HS-27A (cell line): Measurements from ENCODE around the gene RFX2.
"Not testable (repeated sequence)": the region's sequence is repeated elsewhere in the genome, so short reads cannot be mapped to it uniquely, and the experiment has no call there.

ENCODE experiments used
- DNase-seq: peaks from one replicate; pipeline ENCODE4 v3.0.0-alpha.2; 2012; ENCODE audit warnings: low read depth, missing footprints

Gene RFX2

DNA sequence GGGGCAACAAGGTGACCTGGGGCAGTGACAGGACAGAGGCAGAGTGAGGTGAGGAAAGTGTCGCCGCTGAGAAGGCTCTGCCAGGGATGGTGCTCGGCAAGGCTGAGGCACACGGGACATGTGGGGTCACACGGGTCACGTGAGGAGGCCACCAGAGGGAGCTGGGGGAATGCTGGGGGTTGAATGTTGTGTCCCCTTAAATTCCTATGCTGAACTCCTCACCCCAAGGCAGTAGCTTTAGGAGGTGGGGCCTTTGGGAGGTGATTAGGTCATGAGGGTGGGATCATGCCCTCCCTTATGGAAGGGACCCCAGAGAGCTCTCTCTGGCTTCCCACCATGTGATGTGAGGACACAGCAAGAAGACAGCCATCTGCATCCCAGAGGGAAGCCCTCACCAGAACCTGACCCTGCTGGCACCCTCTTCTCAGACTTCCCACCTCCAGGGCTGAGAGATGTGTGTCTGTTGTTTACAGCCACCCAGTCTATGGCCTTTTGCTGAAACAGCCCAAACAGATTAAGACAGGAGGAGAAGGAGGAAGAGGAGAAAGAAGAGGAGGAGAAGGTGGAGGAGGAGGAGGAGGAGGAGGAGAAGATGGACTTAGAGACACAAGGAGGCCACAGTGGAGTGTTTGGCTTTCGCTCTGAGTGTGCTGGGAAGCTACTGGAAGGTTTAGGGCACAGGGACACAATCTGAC lies 35.4 kb downstream of the RFX2 start:
- no peak for DNase-seq

DNA sequence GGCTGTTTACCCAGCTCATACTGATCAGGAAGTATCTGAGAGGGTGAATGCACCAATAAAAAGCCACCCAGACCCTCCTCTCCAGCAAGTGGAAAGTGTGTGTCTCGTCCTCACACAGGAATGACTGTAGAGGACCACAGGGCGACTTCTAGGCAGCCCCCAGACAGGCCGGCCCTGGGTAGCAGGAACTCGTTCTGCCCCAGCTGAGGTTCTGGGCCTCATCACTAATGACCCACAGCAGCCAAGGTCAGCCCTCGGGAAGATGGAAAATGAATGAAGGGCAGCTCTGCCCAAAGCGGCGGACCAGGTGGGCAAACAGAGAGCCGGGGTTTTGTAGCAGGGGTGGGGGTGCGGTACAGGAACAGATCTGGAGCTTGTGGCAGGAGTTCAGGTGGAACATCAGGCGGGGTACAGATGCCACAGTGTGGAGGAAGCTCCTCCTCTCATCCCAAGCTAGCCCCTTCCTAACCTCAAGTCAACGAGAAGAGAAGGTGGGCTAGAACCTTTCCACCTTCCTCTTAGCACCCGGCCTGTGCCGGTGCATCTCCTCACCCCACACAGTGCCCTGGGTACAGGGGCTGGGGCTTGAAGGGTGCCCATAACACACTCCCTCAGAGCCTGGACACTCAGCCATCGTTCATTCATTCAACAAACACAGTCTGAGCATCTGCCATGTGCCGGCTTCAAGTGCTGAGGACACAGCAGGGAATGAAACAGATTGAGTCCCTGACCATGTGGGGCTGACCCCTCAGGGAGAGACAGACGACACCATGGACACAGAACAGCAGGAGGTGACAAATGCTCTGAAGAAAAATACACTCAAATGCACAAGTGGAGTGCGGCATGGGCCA lies 36.2 kb downstream of the RFX2 start:
- no peak for DNase-seq

DNA sequence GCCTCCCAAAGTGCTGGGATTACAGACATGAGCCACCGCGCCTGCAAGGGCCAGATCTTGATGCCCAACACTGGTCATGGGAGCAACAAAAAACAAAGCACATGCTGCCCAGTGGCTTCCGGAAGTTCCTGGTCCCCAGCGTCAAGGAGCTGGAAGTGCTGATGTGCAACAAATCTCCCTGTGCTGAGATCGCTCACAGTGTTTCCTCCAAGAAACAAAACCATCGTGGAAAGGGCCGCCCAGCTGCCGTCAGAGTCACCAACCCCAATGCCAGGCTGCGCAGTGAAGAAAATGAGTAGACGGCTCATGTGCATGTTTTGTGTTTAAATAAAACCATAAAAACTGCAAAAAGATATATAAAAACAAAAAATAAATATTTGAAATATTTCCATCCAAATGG lies 37.1 kb downstream of the RFX2 start:
- not testable (repeated sequence) for DNase-seq

DNA sequence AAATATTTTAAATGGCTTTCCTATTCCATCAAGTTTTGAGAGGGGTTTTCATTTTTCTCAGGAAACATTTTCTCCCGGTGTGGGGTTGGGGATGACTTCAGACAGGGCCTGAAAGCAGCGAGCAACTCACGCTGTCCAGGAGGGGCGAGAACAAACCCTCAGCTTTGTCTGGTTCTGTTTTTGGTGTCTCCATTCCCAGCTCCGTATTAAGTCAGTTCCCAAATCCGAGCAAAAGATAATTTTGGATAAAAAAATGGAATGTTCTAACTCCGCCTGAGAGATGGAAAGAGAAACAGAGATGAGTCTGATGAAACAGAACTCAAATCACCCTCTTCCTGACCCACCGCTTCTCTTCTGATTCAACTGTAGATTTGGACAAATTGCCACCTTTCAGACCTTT lies 38.4 kb downstream of the RFX2 start:
- DNase-seq = no peak

DNA sequence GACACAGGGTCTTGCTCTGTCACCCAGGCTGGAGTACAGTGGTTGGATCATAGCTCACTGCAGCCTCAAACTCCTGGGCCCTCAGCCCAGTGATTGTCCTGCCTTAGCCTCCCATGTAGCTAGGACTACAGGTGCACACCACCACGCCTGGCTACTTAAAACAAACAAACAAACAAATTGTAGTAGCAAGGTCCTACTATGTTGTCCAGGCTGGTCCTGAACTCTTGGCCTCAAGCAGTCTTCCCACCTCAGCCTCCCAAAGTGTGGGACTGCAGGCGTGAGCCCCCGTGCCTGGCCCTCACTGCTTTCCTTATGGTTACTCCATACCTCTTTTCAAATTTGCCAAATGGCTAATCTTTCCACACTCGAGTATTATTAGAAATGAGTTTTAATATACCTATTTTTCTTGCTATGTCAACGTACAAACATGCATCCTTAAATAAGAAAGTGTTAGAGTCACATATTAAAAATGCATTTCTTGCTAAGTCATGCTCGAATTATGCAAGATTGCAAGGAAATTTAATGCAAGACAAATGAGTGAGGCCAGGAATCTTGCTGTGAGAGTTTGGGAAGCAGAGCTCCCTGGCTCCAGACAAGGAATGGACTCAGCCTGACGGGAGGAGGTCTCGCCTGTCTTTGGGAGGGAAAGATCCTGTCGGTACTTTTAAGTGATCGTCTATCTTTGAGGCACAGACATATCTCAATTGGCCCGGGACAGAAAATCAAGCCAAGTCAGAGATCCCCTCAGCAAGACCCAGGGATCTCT lies 39.4 kb downstream of the RFX2 start:
- no peak for DNase-seq

DNA sequence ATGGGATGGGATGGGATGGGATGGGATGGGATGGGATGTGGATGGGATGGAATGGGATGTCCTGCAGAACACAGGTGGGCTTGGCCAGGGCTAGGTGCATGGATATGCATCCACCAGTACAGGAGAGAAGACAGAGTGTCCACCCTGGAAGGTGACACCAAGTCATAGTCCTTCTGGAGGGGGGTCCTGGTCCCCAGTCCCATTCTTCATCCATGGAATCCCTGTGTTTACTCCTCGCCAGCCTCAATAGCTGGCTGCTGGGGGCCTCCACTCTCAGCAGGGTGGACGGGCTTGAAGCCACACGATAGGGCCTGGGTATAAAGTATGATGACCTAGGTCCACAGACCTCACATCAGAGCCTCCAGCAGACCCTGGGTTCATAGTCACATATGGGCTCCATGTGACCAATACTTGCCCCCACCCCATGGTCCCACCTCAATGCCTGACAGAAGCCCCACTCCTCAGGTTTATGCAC lies 40.1 kb downstream of the RFX2 start:
- DNase-seq = no peak

DNA sequence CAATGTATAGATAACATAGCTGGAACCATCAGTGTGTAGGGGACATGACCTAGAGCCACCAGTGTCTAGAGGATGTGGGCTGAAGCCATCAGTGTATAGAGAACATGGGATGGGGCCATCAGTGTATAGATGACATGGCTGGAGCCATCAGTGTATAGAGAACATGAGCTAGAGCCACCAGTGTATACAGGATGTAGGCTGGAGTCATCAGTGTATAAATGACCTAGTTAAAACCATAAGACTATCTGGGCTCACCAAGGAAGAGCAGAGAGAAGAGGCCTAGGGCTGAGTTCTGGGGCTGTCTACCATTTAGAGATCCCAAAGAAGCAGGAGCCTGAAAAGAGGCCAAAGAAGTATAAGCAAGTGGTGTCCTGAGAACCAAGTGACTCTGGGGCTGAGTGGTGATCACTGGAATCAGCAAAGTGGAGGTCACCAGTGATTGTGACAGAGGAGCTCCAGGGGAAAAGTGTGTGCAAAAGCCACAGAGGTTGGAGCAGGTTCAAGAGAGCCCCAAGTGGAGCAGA lies 41.0 kb downstream of the RFX2 start:
- no peak for DNase-seq

DNA sequence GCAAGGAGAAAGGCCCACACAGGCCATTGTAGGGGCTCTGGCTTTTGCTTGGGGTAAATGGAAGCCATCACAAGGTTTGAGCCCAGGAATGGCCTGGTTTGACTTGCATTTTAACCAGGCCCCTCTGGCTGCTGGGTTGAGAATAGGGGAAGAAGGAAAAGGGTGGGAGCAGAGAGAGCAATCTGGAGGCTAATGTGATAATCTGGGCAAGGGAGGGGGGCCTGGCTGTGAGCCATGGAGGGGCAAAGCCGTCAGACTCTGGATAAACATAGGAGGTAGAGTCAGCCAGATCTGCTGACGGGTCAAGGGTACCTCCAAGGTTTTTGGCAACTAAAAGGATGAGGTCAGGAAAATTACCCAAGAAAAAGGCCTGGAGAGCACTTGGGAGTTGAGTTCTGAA lies 41.6 kb downstream of the RFX2 start:
- no peak for DNase-seq

DNA sequence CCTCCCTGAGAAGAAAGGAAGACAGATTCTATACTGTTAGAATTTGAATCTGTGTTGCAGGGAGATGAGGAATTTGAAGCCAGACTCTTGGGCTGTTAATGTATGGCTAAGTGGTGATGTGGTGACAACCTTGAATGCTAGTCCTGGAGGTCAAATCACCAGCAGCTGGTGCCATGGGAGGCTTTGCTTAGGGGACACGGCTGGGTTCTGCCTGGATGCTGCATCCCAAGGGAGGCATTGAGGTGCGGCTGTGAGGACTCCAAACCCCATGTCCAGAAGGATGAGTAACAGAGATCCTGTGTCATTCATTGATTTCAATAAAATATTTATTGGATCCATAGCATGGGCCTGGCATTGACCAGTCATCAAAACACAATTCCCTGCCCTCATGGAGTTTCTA lies 42.3 kb downstream of the RFX2 start:
- DNase-seq = no peak

DNA sequence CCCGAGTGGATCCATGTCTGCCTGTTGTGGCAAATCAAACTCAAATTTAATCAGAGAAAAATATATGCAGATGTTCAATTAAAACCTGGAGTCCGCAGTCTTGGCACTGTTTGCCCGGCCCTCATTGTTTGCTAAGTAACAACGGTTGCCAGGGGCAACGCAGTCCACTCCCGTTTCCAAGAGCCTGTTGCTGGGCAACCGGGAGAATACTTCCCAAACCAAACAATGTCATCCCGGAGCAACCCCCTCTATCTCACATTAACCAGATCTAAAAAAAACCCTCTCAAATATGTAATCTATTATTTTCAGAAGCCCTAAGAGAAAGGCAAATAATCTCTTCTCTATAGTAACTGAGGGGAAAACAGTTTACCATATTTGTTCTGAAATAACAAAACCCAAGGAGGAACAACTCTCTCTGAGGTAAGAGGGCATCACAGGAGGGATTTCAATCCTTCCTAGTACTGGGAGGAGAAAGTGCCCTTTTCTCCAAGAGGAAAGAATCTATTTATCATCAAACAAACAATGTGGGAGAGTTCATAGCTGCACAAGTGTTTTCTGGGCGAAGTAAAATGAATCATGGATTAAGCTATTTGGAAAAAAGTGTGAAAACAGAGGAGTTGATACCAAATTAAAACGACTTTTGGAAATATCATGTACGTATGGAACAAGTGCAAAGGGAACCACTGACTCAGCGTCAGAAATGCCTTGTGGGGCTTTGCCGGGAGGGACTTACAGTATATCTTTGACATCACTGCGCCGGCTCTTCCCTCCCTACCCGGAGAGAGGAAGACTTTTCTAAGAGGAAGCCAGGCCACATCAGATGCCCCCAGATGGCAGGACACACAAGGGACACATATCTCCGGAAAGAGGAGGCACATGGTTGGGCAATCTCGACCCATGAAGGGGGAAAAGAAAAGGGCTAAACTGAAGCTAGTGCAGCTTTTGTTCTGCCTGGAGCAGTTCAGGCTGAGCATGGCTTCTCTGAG lies 43.3 kb downstream of the RFX2 start:
- DNase-seq = no peak

DNA sequence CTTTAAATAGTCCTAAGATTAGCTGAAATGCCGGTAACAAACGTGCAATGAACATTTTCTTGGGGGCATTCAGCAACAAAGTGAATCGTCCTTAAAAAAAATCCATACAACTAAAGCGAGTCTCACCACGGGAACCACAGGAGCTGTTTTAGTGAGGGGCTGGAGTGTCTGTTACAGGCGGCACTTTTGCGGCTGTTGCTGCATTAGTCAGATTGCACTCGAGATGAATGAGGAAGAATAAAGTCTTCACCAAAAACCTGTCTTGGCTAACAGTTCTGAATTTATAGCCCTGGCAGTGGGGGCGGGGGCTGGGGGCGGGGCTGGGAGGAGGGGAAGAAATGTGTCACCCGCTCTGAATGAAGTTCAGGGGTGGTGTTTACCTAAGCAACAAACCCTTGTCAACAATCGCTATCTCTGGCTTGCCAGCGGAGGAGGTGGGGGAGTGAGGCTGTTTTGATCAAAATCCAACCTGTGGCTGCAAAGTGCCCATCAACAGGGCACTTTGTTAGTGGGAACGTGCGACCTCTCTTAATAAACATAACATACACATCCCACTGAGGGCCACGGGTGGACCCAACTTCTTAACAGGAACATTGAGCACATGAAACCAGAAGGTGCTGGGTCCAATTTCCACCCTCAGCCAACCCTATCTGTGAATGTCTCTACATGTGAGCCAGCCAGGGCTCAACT lies 44.5 kb downstream of the RFX2 start:
- DNase-seq = no peak

DNA sequence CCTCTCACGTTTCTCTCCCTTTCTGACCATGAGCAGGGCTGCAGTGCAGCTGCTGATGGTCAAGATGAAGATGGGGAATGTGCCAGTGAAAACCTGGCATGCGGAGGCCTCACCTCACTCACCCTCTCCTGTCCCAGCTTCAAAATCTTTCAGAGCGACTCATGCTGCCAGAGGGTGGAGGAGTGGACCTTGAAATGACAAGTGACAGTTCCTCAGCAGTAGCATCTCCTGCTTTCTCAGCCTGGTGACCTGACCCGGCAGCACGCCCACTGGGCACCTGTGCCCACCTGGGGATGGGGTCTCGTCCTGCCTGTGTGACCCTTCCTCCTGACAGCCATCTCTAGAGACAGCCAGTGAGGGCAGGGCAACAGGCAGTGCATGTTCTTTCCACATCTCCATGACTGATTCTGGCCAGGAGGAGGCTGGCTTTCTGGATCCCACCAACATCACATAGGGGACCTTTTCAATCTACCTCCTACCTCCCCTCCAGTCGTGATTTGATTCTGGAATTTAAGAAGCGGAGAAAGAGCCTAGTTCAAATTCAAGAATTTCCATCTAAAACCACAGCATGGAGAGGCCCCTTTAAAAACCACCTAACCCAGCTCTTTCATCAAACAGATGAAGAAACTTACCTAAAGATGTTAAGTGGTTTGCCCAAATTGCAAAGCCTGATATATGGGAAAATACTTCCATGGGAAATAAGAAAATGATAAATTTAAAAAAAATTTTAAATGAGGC lies 45.8 kb downstream of the RFX2 start:
- no peak for DNase-seq

DNA sequence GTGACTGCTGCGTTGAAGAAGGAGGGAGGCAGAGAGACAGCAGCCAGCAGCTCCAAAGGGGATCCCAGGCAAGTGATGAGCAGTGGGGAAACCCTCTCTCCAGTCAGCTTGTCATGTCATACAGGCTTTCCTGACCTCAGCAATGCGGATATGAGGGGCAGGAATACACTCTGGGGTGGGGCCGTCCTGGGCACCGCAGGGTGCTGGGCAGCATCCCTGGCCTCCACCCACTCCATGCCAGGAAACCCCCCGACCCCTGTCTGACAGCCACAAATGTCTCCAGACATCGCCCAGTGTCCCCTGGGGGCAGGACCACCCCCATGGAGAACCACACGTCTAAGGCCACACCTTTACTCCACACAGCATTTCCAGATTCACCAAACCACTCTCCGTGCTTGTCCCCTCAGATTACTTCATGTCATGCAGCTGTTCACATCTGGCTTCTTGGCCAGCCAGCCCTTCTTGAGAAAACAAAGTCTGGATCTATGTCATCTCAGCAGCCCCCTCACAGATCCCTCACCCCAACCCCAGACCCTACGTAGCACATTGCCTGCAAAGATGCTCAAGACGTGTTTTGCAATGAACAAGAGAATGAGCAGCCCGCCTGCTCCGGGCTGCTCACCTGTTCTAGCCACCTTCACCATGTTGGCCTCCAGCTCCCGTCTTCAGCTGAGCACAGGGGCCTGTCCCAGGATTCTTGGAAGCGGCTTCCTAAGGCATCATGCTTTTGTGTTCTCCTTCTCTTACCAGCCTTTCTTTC lies 46.5 kb downstream of the RFX2 start:
- no peak for DNase-seq

DNA sequence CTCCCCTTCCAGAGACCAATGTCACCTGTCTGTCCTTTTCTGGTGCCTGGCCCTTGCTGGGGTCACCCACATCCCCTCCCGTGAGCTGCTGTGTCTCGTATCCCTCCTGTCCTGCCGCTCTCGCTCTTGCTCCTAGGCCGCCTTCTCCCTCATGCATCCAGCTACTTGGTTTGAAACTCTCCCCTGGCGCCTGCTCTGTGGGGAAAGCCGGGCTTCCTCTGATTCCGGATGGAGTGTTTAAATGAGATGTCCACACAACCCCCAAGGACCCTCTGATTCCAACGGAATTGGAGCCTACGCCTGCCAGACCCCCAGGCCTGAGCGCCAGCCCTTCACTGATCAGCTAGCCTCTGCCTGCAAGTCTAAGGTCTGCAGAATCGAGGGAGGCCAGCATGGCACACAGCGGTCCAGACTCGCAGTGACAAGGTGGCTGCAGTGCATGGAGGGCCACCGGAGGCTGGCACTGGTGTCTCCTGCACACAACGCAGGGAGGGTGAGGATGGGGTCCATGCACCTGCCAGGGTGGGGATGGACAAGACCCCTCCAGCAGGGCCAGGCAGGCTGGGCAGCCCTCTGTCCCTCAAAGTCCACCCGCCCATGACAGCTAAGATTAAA lies 47.2 kb downstream of the RFX2 start:
- DNase-seq = no peak

DNA sequence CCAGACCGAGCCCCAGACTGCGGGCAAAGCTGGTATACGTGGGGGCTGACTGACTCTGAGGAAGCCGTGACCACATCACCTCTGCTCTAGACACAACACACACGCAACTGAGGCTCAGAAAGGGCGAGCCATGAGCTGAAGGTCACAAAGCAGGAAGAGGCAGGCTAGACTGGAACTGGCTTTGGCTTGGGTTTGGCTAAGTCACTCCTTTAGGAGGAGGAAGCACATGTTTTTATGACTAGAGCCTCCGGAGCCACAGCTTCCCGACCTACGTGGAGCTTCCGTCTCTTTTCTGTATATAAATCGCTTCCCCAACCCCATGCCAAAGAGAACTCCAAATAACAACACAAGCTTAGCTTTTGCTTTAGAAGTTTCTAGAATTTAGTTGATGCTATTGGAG lies 48.0 kb downstream of the RFX2 start:
- DNase-seq = no peak

DNA sequence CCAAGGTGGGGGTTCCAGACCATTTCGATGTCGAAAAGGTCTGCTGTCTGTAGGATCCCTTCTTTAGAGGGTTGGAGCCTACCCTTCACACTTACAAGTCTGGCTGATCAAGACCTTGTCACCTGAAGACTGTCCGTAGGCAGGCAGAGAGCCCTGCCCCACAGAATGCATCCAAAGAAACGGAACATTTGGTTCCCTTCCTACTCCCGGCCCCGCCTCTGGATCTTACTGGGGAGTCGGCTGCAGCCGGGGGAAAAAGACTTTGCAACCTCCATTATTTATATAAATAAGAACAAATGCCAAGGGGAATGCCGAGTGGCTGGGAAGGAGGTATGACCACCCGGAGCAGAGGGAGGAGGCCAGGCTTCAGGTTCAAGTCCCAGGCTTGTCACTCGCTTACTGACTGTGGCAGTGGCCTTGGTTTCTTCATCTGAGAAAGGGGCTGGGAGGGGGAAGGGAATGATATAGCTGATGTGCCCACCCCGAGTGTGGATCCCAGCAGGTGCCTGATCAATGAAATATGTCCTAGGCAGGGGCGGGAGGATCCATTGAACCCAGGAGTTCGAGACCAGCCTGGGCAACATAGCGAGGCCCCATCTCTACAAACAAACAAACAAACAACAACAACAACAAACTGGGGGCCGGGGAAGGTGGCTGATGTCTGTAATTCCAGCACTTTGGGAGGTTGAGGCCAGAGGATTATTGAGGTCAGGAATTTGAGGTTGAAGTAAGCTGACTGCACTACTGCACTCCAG lies 48.7 kb downstream of the RFX2 start:
- no peak for DNase-seq

DNA sequence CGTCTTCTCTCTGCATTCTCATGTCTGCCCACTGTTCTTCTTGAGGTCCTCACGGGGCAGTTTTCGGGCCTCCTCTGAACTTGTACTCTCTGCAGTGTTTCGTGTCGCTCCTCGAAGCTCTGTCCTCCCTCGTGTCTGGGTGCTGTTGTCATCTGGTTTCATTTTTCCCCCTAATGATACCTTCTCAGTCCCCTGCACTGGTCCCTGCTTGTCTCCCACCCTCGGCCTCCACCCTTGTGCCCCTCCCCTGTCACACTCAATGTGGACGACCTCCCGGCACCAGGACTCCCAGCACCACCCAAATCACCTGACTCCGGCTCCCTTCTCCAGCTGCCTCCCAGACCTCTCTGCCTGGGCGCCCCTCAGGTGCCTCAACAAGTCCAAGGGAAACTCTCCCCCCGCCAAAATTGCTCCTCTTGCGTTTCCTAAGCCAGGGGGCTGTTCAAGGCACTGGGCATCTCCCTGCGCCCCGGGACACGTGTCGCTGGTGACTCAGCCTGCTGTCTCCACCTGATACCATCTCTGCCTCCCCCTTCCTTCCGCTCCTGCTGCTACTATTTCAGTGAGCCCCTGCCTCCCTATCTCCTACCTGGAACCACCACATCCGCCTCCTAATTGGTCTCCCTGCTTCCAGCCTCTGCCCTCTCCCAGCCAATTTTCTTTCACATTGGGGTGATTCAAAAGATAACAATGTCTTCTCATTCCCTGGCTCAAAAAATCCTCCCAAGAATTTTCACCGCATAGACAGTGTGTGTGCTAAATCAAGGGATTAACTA lies 49.5 kb downstream of the RFX2 start:
- no peak for DNase-seq
